Left colon (tissue), 2 donors: Measurements from ENCODE around the gene CAPN11. TPM values are rescaled to one million over a fixed set of nuclear protein-coding genes. Genes with fewer than 3 reads are reported as not detected.
"Not testable (repeated sequence)": the region's sequence is repeated elsewhere in the genome, so short reads cannot be mapped to it uniquely, and the experiment has no call there.

Experiments used
- ATAC-seq: fragments of 200-7000 bp; cut with Tn5 transposase; one replicate; pipeline ENCODE4 v1.9.1; 2020; ENCODE audit warnings: mild to moderate bottlenecking, moderate library complexity
- DNase-seq, 2 donors: peaks; one replicate each; pipeline ENCODE4 v3.0.0-alpha.2; 2020
- intact Hi-C, 2 donors: fragments of 100-400 bp; cut with DNase I in 1 of 2; cut with micrococcal nuclease in 1 of 2; formaldehyde crosslinking; loops; one replicate each; pipeline versions ENCODE4 v1.11.2 to v1.14.0; 2022; cut with DNase I, micrococcal nuclease
- total RNA-seq, 2 donors: library from RNA; stranded (reverse); fragmentation: NEBNext Ultra II Directional; extraction: Animal tissue kit (Norgen Biotek cat#: 25700); gene quantifications; one replicate each; pipeline ENCODE4 v1.2.1, GENCODE V29; 2021
- donor health status: DM: no; HTN: no; CAD: no.
- donor health status: DM: yes; HTN: yes; CAD: no.

Gene CAPN11
- total RNA-seq, 2 donors from 2014 or later: 0.70 to 3.0 TPM

GRCh38 chr6:44172731-44173500, 14.3 kb downstream of the CAPN11 start:
- peak; percentile 76 to 91 for DNase-seq
- intact Hi-C loops: loop anchor here in 1 of 2 donors (5.0 kb wide), 1 partner anchor 59 kb away; no protein-coding TSS in a partner anchor

GRCh38 chr6:44176130-44176761, 17.6 kb downstream of the CAPN11 start:
- intact Hi-C loops: no loop called here
- DNase-seq (no peak), ATAC-seq (peak; percentile 18)

More at GRCh38 chr6:44172731-44173500, 14.3 kb downstream of the CAPN11 start:
- ATAC-seq: peak; percentile 71

GRCh38 chr6:44176762-44177509, 18.3 kb downstream of the CAPN11 start:
- DNase-seq: no peak
- intact Hi-C loops: no loop called here
- ATAC-seq: no peak

GRCh38 chr6:44177691-44178423, 19.2 kb downstream of the CAPN11 start:
- DNase-seq (no peak), ATAC-seq (peak; percentile 56)
- intact Hi-C loops: no loop called here

GRCh38 chr6:44178424-44179071, 19.9 kb downstream of the CAPN11 start:
- no peak for DNase-seq
- intact Hi-C loops: no loop called here
- ATAC-seq: no peak

- intact Hi-C loops: no loop called here
- ATAC-seq (no peak), DNase-seq (no peak)
Measured at GRCh38 chr6:44179072-44179536, 20.5 kb downstream of the CAPN11 start.

- intact Hi-C loops: no loop called here
- no peak for ATAC-seq
- DNase-seq: no peak
Measured at GRCh38 chr6:44179648-44180047, 21.0 kb downstream of the CAPN11 start.

GRCh38 chr6:44180406-44180805, 21.8 kb downstream of the CAPN11 start:
- intact Hi-C loops: no loop called here
- DNase-seq (no peak), ATAC-seq (no peak)

GRCh38 chr6:44180886-44181285, 22.3 kb downstream of the CAPN11 start:
- intact Hi-C loops: no loop called here
- DNase-seq: no peak
- ATAC-seq: no peak

- ATAC-seq: not testable (repeated sequence)
Measured at GRCh38 chr6:44181784-44182183, 23.2 kb downstream of the CAPN11 start.

GRCh38 chr6:44182911-44183390, 24.3 kb downstream of the CAPN11 start:
- intact Hi-C loops: no loop called here
- DNase-seq (no peak), ATAC-seq (no peak)

More at GRCh38 chr6:44181784-44182183, 23.2 kb downstream of the CAPN11 start:
- DNase-seq, intact Hi-C loops: not testable (repeated sequence)

GRCh38 chr6:44183783-44184182, 25.2 kb downstream of the CAPN11 start:
- intact Hi-C loops: no loop called here
- no peak for ATAC-seq
- DNase-seq: no peak

- DNase-seq, intact Hi-C loops: not testable (repeated sequence)
- peak; percentile 67 for ATAC-seq
Measured at GRCh38 chr6:44185356-44185755, 26.7 kb downstream of the CAPN11 start.

- intact Hi-C loops: no loop called here
- no peak for DNase-seq
Measured at GRCh38 chr6:44185953-44186634, 27.5 kb downstream of the CAPN11 start.

GRCh38 chr6:44186635-44187025, 28.0 kb downstream of the CAPN11 start:
- DNase-seq (no peak), ATAC-seq (no peak)
- intact Hi-C loops: no loop called here

More at GRCh38 chr6:44185953-44186634, 27.5 kb downstream of the CAPN11 start:
- peak; percentile 24 for ATAC-seq

GRCh38 chr6:44188819-44189218, 30.2 kb downstream of the CAPN11 start:
- intact Hi-C loops: no loop called here
- no peak for ATAC-seq
- DNase-seq: no peak

GRCh38 chr6:44189257-44189656, 30.6 kb downstream of the CAPN11 start:
- intact Hi-C loops: no loop called here
- DNase-seq: no peak
- ATAC-seq: no peak

GRCh38 chr6:44190715-44191114, 32.1 kb downstream of the CAPN11 start:
- intact Hi-C loops: no loop called here
- no peak for ATAC-seq
- DNase-seq: no peak
